A673 (cell line): ENCODE results near the gene NEO1.

Experiments
- CTCF ChIP-seq: fragments of 300-800, 200-600 bp; sonication (generic); conservative IDR thresholded peaks from 2 replicates; pipeline ENCODE4 v1.5.1; 2017; ENCODE audit warnings: low read depth, mild to moderate bottlenecking, antibody characterized with exemption, low read length, moderate library complexity, mixed read lengths
- EZH2 ChIP-seq: fragments of 200-600 bp; sonication (generic); IDR thresholded peaks from 2 replicates; pipeline ENCODE4 v1.6.1; 2017; ENCODE audit warnings: borderline replicate concordance, low read depth, mild to moderate bottlenecking, mixed read lengths, antibody characterized with exemption, low read length; ENCODE audit not compliant: poor library complexity, severe bottlenecking

DNA sequence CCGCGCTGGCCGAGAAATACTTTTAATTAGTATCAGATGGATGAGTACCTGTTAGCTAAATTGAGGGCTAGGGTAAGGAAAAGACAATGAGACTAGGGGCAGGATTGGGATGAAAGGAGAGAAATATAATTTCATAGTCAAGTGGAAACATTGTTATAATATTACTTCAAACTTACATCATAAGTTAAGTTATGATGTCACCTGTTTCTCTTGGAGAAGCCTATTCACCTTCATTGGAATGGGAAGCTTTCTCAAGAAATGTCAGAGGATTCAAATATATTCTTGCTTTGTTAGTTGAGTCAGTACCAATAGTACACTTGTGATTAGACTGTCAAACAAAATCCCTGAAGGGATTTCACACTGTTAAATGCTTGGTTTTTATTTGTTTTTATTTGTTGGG lies 116.2 kb downstream of the NEO1 start:
- no peak for TF ChIP-seq EZH2
- TF ChIP-seq CTCF, result no peak
